NCI-H748 (cell line): ENCODE results near the gene ACSM2B.
"Not testable (repeated sequence)": the region's sequence is repeated elsewhere in the genome, so short reads cannot be mapped to it uniquely, and the experiment has no call there.

Experiments
- DNase-seq: peaks from one replicate; lab custom pipeline; 2025; ENCODE audit not compliant: unreplicated experiment; lab: John Stamatoyannopoulos, UW

ACSM2B gene

DNA sequence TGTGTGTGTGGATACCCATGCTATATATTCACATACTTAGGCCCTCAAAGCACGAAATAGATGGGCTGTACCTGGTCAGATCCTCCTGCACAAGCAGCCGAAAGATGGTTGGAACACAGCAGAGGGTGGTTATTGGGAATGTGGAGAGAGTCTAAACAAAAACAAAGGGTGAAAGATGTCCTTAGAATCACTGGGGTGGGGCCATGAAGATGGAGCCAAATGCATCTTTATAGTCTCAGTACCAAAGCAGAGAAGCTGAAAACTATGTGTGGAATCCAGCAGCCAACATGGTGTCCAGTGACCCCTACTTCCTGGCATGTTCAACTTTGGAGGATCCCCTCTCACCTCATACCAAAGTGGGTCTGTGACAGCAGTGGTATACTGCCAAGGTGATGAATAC is 19.5 kb upstream of the ACSM2B start:
- not testable (repeated sequence) for DNase-seq

DNA sequence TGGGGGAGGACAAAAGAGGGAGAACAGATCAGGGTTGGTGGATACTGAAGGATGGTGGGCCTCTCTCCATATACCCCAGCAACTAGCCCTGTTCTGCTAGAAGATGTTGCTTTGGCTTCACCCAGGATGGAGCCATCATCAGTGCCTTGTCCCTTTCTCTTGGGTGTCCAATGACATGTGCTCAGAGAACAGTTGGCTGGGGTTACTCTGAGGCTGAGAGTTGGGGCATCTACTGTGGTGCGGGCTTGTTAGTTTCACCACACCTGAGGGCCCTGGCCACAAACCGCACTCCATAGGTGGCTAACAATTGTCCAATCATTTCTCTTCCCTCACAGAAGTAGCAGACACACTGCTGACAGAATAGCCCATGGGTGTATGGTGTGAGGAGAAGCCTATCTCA is 18.9 kb upstream of the ACSM2B start:
- DNase-seq = not testable (repeated sequence)

DNA sequence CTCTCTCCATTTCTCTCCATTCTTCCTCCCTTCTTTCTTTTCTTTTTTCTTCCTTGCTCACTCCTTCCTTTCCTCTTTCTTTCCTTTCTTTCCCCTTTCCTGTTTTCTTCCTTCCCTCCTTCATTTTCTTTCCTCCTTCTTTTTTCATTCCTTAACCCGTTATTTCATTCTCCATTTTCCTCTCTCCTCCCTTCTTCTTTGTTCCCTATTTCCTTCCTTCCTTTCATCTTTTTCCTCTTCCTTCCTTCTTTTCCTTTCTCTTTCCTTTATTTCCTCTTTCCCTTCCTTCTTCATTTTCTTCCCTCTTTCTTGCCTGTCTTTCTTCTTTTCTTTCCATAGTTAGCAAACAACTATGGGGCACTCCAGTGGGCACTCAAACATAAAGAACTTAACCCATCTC is 16.6 kb upstream of the ACSM2B start:
- not testable (repeated sequence) for DNase-seq

DNA sequence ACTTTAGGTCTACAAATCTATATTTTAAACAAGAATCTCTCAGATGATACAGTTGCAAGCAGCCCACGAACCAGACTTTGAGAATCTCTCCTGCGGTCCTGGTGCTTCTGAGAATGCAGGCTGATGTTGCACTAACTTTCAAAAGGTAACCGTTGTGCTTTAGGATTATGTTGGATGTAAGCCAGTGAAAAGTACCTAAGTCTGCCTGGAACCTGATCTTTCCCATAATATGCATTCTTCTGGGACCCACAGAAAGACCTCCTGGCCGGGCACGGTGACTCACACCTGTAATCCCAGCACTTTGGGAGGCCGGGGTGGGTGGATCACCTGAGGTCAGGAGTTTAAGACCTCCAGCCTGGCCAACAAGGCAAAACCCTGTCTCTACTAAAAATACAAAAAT is 13.3 kb upstream of the ACSM2B start:
- DNase-seq = not testable (repeated sequence)

DNA sequence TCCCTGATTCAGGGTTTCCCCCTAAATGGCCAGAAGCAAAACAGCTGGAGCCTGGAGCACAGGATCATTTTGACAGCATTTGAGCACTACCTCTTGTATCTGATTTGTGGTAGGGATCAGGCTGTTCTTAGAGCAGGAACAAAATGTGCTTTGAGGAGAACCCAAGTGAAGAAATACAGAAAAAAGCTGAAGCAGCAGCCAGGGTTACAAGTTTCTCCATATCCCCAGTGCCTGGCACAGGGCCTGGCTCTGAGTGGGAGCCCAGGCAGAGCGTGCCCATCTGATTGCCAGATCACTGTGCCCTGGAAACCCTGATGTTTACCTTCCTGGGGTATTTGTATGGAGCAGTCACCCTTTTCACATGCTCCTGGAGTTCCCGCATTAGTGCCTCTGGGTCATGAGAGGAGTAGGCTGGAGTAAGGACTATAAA is 11.5 kb upstream of the ACSM2B start:
- not testable (repeated sequence) for DNase-seq

DNA sequence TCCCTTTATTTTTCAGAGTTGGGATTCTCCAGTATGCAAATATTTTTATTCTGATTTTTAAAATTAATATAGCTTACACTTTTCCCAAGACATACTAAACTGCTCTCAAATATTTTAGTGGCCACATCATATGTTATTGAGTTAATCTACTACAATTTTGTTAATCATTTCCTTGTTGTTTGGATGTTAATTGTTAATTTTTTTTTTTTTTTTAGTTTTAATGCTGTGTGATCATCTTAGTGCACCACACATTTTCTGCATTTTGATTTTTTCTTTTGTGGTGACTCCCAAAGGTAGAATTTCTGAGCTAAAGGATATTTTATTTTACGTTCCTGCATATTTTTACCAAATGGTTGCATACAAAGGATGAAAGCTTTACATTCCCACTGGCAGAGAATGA is 10.5 kb upstream of the ACSM2B start:
- DNase-seq = not testable (repeated sequence)

DNA sequence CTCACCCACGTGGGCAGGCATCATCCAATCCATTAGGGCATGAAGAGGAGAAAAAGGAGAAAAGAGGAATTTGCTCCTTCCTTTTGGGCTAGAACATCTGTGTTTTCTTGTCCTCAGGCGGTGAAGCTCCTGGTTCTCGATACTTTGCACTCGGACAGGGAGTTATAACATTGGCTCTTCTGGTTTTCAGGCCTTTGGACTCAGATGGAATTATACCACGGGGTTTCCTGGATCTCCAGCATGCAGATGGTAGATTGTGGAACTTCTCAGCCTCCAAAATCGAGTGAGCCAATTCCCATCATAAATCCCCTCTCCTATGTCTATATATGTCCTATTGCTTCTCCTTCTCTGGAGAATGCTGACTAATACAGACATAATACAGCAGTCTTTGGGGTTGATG is 9.9 kb upstream of the ACSM2B start:
- not testable (repeated sequence) for DNase-seq

DNA sequence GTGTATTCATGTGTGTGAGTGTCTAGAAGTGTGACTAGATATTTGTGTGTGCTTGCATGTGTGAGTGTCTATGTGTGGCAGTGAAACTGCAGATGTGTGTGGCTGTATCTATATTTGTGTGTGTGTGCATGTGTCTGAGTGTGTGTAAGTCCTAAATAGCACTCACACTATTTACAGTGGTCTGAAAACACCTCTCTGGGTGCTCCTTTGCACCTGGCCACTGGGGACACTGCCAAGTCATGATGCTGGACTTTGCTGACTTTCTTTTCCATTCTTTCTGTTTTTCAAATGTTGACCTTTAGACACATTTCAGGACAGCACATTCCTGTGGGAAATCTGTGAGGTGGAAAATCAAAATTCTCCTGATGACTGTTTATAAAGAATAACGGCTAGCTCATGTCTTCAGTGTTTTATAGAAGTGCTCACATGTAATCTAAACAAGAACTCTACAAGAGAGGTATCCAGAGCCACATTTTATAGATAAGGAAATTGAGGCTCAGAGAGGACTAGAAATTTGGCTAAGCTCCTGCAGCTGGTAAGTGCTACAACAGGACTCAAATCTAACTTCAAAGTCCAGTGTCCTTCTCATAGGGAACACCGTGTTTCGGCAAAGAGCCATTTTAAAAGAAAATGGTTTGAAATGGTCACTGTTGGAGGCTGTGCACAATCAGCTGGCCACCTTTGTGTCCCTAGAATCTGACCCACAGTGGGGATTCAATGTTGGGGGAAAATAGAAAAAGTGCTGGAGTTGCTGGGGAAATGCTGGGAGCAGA is 4.5 kb upstream of the ACSM2B start:
- DNase-seq = not testable (repeated sequence)

DNA sequence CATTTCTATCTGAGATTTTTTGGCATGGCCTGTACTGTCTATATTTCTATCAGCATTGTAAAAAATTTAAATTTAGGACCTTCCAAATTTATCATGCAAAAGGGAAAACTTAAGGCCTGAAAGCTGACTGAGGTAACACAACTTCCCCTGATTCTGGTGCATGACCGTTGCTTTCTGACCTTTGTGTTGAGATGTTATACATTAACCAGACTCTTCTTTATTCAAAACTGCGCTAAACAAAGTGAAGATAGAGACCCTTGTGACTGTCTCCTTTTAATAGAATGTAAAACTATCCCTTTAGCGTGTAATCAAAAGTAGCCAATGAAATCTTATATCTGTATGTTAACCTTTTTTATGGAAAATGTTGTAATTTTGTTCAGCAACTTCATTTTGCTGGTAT is 1.9 kb upstream of the ACSM2B start:
- DNase-seq = not testable (repeated sequence)

DNA sequence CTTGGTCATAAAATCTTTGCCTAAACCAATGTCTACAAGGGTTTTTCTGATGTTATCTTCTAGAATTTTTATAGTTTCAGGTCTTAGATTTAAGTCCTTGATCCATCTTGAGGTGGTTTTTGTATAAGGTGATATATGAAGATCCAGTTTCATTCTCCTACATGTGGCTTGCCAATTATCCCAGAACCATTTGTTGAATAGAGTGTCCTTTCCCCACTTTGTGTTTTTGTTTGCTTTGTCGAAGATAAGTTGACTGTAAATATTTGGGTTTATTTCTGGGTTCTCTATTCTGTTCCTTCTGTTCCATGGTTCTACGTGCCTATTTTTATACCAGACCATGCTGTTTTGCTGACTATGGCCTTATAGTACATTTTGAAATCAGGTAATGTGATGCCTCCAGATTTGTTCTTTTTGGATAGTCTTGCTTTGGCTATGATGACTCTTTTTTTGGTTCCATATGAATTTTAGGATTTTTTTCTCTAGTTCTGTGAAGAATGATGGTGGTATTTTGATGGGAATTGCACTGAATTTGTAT is 7.0 kb downstream of the ACSM2B start:
- DNase-seq = not testable (repeated sequence)

DNA sequence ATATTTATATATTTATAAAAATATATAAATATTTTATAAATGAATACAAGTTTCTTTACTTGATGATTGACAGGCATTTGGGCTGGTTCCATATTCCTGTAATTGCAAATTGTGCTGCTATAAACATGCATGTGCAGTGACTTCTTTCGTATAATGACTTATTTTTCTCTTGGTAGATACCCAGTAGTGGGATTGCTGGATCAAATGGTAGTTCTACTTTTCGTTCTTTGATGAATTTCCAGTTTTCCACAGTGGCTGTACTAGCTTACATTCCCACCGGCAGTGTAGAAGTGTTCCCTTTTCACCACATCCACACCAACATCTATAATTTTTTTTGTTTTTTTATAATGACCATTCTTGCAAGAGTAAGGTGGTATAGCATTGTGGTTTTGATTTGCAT is 7.8 kb downstream of the ACSM2B start:
- no peak for DNase-seq

DNA sequence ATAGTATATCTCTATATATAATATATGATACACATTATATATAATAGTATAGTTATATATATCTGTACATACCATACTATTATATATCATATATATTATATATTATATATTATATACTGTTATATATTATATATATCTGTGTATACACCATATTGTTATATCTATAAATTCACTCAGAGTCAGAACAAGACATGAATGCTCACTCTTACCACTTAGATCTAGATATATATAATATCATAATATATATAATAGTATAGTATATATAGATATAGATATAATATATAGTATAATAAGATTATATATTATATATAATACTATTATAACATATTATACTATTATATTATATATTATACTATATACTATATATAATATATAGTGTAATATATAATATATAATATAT is 9.3 kb downstream of the ACSM2B start:
- DNase-seq = no peak

DNA sequence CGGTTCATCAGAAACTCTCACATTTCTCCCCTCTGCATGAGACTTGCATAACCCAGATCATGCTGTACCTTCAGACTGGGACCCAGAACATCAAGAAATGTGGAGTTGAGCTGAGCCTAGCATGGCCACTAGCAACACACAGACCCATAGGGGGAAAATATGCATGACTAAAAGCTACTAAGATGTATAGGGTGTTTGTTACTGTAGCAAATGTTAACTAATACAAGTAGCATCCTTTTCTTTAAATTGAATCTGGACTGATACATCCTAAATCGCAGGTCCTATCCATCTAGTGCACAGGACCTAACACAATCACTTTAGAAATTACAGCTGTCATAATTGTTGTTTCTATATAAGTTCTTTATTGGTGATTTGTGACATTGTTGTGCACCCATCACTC is 10.8 kb downstream of the ACSM2B start:
- DNase-seq = not testable (repeated sequence)

DNA sequence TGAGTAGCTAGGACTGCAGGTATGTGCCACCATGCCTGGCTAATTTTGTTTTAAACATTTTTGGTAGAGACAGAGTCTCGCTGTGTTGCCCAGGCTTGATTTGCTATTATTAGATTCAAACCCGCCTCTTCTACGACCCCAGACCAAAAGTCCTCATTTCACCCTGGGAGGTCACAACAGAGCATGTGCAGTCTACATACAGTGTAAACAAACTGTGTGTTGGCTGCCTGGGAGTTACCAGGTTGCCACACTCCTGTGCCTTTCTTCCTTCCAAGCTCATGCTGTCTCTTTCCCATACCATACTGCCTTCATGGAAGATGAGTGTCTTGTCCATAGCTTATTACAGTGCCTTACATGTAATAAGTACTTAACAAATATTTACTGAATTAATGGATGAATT is 11.9 kb downstream of the ACSM2B start:
- DNase-seq = not testable (repeated sequence)

DNA sequence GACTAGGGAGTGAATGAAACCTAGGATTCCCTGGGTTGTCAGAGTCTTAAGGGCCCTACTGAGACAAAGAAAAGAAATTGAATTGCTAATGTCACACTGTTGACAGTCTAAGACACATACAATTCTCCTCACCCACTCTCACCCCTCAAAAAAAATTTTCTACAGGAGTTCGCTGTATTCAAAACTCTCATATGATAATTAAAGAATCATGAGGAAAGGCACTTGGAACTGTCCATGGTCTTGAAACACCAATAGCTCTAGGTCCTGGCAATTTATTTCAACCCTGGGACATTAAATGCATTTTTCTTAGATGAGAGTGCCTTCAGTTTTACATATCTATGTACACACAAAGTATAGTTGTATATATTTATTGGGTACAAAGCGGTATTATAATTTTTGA is 20.5 kb downstream of the ACSM2B start:
- DNase-seq = not testable (repeated sequence)

DNA sequence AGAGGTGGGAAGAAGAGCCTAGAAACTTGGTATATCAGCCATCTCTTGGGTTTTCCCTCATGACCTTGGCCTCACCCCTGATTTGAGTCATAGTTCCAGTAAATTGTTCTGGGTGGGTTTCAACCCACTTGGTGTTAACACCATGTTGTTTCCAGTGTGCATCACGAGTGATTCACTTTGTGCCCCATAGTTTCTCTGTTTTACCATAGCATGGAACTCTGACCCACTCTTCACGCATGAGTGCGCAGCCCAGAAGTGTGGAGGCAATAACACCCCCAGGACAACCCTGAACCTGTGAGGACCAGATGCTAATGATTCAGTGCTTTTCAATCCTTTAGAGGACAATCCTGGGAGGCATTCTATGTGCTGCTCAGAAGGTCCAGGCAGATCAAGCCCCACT is 21.5 kb downstream of the ACSM2B start:
- DNase-seq = not testable (repeated sequence)

DNA sequence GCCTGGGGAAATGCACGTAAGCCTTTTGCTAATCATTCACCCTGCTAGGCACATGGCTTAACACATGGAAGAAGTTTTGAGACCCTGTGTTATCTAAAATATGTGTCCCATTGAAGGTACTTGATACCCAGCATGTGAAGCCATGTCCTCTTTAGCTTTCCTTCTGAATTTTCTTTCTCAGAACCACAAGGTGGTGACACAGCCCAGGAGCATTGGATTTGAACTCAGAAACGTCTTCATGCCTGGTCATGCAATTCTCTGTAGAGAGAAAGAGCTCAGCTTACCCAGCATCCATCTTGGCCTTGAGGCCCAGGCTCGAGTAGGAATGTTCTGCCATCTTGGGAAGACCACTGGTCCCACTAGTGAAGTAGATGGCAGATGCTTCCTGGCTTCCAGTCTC is 22.7 kb downstream of the ACSM2B start:
- DNase-seq = not testable (repeated sequence)

DNA sequence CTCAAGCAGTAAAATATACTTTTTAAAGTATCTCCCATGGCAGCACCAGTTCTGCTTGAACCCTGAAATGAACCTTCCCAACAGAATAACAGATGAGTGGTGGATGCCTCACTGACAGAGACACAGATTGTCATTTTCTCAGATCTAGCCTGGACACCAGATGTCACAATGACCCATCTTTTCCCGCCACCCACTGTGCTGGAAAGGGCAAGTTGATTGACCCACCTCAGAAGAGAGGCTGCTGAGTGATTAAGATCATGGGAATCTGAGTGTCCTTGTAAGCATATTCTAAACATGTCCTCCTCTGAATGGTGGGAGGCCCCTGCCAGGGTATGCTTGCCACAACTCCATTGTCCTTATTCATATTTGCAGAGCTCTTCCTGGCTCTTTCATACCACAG is 29.2 kb downstream of the ACSM2B start:
- not testable (repeated sequence) for DNase-seq

DNA sequence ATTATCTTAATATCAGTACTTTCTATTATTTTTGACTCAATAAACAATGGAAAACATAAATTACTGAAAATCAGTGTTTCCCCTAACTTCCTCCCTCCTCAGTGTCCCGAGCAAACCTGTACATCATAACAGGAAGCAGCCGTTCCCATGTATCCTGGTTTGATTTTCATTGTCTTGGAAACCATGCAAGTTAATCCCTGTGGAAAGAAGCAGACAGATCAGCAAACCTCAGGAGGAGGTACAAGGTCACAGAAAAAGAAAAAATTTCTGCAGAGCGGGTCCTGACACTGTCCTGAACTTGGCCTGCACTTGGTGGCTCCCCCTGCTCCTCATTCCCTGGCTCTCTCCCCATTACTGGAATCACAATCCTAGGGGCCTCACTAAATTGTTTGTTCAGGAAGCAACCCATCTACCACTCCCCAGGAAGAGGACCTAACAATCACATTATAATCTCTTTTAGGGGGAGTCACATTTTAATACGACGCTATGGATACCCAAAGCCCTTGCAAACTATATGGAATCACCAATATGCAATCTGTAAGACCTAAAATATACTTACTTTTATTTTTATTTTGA is 29.8 kb downstream of the ACSM2B start:
- DNase-seq = not testable (repeated sequence)

DNA sequence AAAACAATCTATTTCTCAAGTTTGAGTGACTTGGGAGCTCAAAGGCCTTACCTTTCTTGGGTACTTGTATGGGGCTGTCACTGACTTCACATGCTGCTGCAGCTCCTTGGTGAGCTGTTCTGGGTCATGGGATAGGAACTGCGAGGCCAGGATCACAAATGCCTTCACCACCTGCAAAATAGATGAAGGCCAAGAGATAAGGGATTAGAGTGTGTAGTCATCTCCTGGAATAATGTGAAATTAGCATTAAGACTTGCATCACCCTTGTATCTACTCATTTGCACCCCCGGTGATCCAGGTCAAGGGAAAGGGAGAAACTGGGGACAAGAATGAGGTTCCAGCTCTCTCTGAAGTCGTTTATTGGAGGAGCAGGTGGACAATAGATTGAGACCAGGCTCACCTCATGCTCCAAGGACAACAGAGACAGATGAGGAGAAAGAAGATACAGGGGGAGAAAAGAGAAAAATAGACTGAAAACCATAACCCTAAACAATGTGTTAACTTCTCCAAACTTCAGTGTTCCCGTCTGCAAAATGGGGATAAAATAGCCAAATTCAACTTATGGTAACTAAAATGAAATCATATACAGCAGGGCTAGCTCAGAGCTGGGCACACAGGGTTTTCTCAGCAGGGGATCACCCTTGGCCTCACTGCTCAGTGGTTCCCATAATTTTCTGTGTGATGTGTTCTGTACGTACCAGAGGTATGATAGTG is 35.4 kb downstream of the ACSM2B start:
- not testable (repeated sequence) for DNase-seq

DNA sequence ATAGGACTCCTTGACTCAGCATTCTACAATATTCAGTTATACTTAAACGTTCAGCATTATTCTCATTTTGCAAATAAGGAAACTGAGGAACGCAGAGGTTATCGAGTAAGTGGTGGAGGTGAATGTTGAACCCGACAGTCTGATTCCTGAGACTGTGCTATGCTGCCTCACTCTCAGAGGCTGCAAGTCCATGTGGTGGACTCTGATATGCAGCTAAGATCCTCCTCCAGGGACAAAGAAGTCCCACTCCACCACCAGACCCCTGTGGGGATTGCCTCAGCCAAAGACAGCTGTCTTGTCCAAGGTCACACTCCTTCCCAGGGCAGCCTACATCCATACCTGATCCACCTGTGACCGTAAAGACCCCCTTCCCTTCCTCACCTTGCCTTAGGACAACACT is 37.5 kb downstream of the ACSM2B start:
- no peak for DNase-seq

DNA sequence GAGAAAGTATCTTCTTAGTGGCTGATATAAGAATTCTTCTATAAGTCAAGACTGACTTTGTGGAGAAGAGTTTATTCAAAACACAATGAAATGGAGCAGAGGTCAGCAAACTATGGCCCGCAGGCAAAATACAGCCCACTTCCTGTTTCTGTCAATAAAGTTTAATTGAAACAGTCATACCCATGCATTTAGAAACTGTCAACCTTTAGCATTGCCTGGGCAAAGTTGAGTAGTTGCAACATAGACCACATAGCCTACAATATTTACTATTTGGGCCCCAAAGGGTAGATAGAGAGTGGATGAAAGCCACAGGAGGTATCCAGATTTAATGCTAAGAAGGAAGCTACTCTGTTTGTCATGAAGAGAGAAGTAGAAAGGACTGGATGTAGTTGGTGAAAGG is 38.0 kb downstream of the ACSM2B start:
- DNase-seq = no peak
